B cell (primary cell): ENCODE data around the gene GOLPH3. TPM values are rescaled to one million over a fixed set of nuclear protein-coding genes. Genes with fewer than 3 reads are reported as not detected.

ENCODE experiments used
- ATAC-seq: fragments of 200-7000 bp; cut with Tn5 transposase; one replicate; pipeline ENCODE4 v1.10.0; 2021; ENCODE audit warnings: low read depth, mild to moderate bottlenecking, moderate number of reproducible peaks, moderate library complexity
- CTCF ChIA-PET: fragments of 350-600 bp; sonication (Branson Sonifier 250); formaldehyde crosslinking; loops from one replicate; lab custom pipeline; 2021; ENCODE audit warnings: antibody characterized with exemption, inconsistent platforms; lab: Charles Lee
- POLR2A ChIA-PET: fragments of 350-600 bp; sonication (Branson Sonifier 250); formaldehyde crosslinking; loops from one replicate; lab custom pipeline; 2021; ENCODE audit warnings: antibody characterized with exemption; lab: Charles Lee
- DNase-seq: peaks from one replicate; pipeline ENCODE4 v3.0.0; 2013
- H2AFZ ChIP-seq: 2 replicates; pipeline ENCODE4 v1.6.1; 2012; ENCODE audit warnings: mild to moderate bottlenecking, low read depth, low read length; ENCODE audit not compliant: insufficient read depth, poor library complexity, severe bottlenecking
- H3K27ac ChIP-seq, 2 donors: 1 replicate in 1 of 2; 2 replicates in 1 of 2; pipeline ENCODE4 v1.5.1; 2012 to 2013; ENCODE audit warnings: low read length in 2 of 2, mild to moderate bottlenecking in 2 of 2, moderate library complexity in 1 of 2
- H3K27me3 ChIP-seq, 4 experiments: fragments of 200-600 bp in 1 of 4; sonication (generic) in 1 of 4; replicated peaks in 1 of 4; 1 replicate in 2 of 4; 2 replicates in 2 of 4; pipeline versions ENCODE4 v1.6.1 to v1.7.0; 2013 to 2016; ENCODE audit warnings: low read length in 3 of 4, mild to moderate bottlenecking in 2 of 4, mixed read lengths in 1 of 4, moderate library complexity in 1 of 4; ENCODE audit not compliant: insufficient read depth in 4 of 4, control insufficient read depth in 3 of 4; ENCODE audit errors: control extremely low read depth in 1 of 4
- H3K36me3 ChIP-seq, 2 experiments: replicated peaks in 1 of 2; 1 replicate in 1 of 2; 2 replicates in 1 of 2; pipeline versions ENCODE4 v1.6.1 to v1.7.1; 2013; ENCODE audit warnings: low read length in 1 of 2; ENCODE audit not compliant: insufficient read depth in 2 of 2, control insufficient read depth in 1 of 2; ENCODE audit errors: control extremely low read depth in 1 of 2, extremely low read depth in 1 of 2
- H3K4me1 ChIP-seq, 2 donors: fragments of 200-600 bp in 1 of 2; sonication (generic) in 1 of 2; 1 replicate in 1 of 2; 2 replicates in 1 of 2; pipeline versions ENCODE4 v1.5.1 to v1.6.1; 2013 to 2017; ENCODE audit warnings: low read length in 2 of 2; ENCODE audit not compliant: control insufficient read depth in 2 of 2, insufficient read depth in 2 of 2
- H3K4me2 ChIP-seq: replicated peaks from 2 replicates; pipeline ENCODE3; 2012; ENCODE audit warnings: mild to moderate bottlenecking, low read depth, low read length; ENCODE audit not compliant: poor library complexity, severe bottlenecking
- H3K4me3 ChIP-seq, 5 experiments: fragments of 200-600 bp in 1 of 5; sonication (generic) in 1 of 5; 1 replicate in 3 of 5; 2 replicates in 2 of 5; pipeline versions ENCODE4 v1.5.1 to v1.7.0; 2011 to 2016; ENCODE audit warnings: low read length in 4 of 5, mild to moderate bottlenecking in 4 of 5, low read depth in 2 of 5, control low read depth in 1 of 5, moderate library complexity in 1 of 5; ENCODE audit not compliant: insufficient read depth in 1 of 5; ENCODE audit errors: control extremely low read depth in 1 of 5, extremely low read depth in 1 of 5
- H3K79me2 ChIP-seq: fragments of 200-600 bp; sonication (generic); one replicate; pipeline ENCODE4 v1.6.0; 2016; ENCODE audit warnings: low read length; ENCODE audit not compliant: control insufficient read depth, insufficient read depth
- H3K9ac ChIP-seq: fragments of 200-600 bp; sonication (generic); 2 replicates; pipeline ENCODE4 v1.6.1; 2017; ENCODE audit warnings: mild to moderate bottlenecking, low read length, moderate library complexity
- H3K9me3 ChIP-seq, 3 donors: one replicate each; pipeline versions ENCODE4 v1.6.1 to v1.7.1; 2013; ENCODE audit warnings: low read length in 2 of 3; ENCODE audit not compliant: control insufficient read depth in 2 of 3, insufficient read depth in 1 of 3; ENCODE audit errors: control extremely low read depth in 1 of 3
- H4K20me1 ChIP-seq: 2 replicates; pipeline ENCODE4 v1.6.0; 2012; ENCODE audit warnings: mild to moderate bottlenecking, low read length; ENCODE audit not compliant: insufficient read depth, control insufficient read depth, poor library complexity, severe bottlenecking
- H3K27ac Mint-ChIP-seq: one replicate; pipeline ENCODE4 v1.8.0; 2021; ENCODE audit warnings: mixed read lengths
- H3K27me3 Mint-ChIP-seq: one replicate; pipeline ENCODE4 v1.8.0; 2021; ENCODE audit warnings: mixed read lengths
- H3K4me1 Mint-ChIP-seq: one replicate; pipeline ENCODE4 v1.8.0; 2021; ENCODE audit warnings: mixed read lengths
- H3K4me3 Mint-ChIP-seq: one replicate; pipeline ENCODE4 v1.8.0; 2021; ENCODE audit warnings: mixed read lengths
- H3K9me3 Mint-ChIP-seq: one replicate; pipeline ENCODE4 v1.8.0; 2022; ENCODE audit warnings: mixed read lengths; ENCODE audit not compliant: insufficient read depth
- EZH2 ChIP-seq: IDR thresholded peaks from 2 replicates; pipeline ENCODE4 v1.6.1; 2012; ENCODE audit warnings: borderline replicate concordance, low read depth, mild to moderate bottlenecking, moderate library complexity, low read length; ENCODE audit not compliant: insufficient read depth, poor library complexity, severe bottlenecking
- WGBS: methylation state at CpG from one replicate; pipeline ENCODE4 v1.1.5; 2013; ENCODE audit warnings: missing lambda C conversion rate; ENCODE audit not compliant: insufficient coverage; 5-methylcytosine and 5-hydroxymethylcytosine counted together
- intact Hi-C: fragments of 100-400 bp; cut with micrococcal nuclease; formaldehyde crosslinking; loops from one replicate; pipeline ENCODE4 v1.10.0; 2022
- polyA plus RNA-seq: library from polyadenylated mRNA; depleted of rRNA; stranded (reverse); fragments of >200 nt; gene quantifications from 2 replicates; pipeline ENCODE4 v1.2.3, GENCODE V29; 2012
- total RNA-seq, 2 donors: library from RNA; stranded (reverse); fragments of 120-200 nt in 1 of 2; gene quantifications; 1 replicate in 1 of 2; 2 replicates in 1 of 2; pipeline versions ENCODE4 v1.2.3 to v1.2.4, GENCODE V29; 2013 to 2022
- TF ChIP-seq, protein P1 (sequence below): fragments of 200-600 bp; IDR thresholded peaks from one replicate; pipeline ENCODE4 v1.8.0; 2022; ENCODE audit warnings: antibody characterized with exemption, mild to moderate bottlenecking

The GOLPH3 gene
- total and polyA plus RNA-seq, 2 donors (not counting 1 experiment from before 2014, with no cell fraction given), result 16.2 to 62.6 TPM

DNA sequence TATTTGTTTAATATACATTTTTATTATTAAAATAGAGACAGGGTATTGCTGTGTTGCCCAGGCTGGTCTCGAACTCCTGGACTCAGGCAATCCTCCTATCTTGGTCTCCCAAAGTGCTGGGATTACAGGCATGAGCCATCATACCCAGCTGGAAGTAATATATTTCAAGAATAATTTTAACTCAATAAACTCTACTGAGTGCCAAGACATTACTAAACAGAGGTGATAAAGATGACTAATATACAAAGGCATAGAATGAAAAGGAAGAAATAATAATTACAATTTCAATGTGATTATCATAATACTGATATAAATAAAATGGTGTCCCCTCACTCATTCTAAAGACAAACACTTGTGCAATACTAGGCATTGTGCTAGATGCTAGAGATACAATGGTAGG lies 13.9 kb downstream of the GOLPH3 start:
- H3K4me1 Mint-ChIP-seq, result peaks cover 32% of the 10 kb centered on the region
- CTCF ChIA-PET, result no interaction called here
- intact Hi-C loops, result no loop called here
- no peak overlapping the region for H3K27ac Mint-ChIP-seq
- H3K36me3 ChIP-seq, result peaks cover 4% of the 10 kb centered on the region in 2 experiments
- H3K4me3 Mint-ChIP-seq, result no peak overlapping the region
- POLR2A ChIA-PET, result no interaction called here
- no peak overlapping the region for H3K4me3 ChIP-seq
- no peak for ATAC-seq
- peaks cover 93% of the 10 kb centered on the region for H3K79me2 ChIP-seq
- H4K20me1 ChIP-seq, result peaks cover 60% of the 10 kb centered on the region
- H3K27ac ChIP-seq, result no peak overlapping the region
- no peaks in the 10 kb centered on the region for H3K9me3 Mint-ChIP-seq
- no CpG with 5 or more reads among the region's 1 CpG for WGBS
- no peak overlapping the region for H2AFZ ChIP-seq
- H3K27me3 ChIP-seq, result no peaks in the 10 kb centered on the region
- TF ChIP-seq, protein P1, sequence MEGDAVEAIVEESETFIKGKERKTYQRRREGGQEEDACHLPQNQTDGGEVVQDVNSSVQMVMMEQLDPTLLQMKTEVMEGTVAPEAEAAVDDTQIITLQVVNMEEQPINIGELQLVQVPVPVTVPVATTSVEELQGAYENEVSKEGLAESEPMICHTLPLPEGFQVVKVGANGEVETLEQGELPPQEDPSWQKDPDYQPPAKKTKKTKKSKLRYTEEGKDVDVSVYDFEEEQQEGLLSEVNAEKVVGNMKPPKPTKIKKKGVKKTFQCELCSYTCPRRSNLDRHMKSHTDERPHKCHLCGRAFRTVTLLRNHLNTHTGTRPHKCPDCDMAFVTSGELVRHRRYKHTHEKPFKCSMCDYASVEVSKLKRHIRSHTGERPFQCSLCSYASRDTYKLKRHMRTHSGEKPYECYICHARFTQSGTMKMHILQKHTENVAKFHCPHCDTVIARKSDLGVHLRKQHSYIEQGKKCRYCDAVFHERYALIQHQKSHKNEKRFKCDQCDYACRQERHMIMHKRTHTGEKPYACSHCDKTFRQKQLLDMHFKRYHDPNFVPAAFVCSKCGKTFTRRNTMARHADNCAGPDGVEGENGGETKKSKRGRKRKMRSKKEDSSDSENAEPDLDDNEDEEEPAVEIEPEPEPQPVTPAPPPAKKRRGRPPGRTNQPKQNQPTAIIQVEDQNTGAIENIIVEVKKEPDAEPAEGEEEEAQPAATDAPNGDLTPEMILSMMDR, result no peak
- TF ChIP-seq EZH2, result no peak
- no peak overlapping the region for H3K9ac ChIP-seq
- no peak for DNase-seq
- H3K9me3 ChIP-seq, result no peaks in the 10 kb centered on the region
- H3K4me1 ChIP-seq, result peaks cover 15 to 16% of the 10 kb centered on the region in 2 donors
- no peak overlapping the region for H3K4me2 ChIP-seq
- H3K27me3 Mint-ChIP-seq, result no peaks in the 10 kb centered on the region

DNA sequence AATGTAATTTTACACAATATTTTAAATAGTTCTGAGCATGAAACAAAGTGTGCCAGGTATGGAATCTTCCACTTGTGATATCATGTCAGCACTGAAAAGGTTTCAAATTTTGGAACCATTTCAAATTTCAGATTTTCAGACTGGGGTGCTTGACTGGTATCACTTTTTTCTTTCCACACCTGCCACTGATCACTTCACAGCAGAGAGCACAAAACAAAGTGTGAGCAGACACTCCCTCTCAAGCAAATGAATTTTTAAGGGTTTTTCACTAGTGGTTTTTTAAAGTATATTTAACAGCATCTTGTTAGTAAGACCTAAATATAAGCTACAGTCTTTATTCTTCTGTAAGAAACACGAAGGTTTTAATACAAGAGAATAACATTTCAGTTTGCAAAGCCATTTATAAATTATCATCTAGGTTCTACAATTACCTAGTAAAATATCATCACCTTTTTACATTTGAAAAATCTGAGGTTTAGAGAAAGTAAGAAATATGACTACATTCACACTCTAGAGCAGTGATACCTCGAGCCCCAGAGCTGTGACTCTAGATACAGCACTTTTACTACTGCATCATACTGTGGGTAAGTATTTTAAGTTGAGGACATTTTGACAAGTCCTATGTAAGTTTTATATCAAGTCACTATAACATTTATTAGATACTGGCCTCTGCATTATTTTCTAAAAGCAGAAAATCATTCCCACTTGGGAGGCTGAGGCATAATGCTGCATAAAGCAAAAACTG lies 14.6 kb downstream of the GOLPH3 start:
- Histone ChIP-seq H4K20me1 (peaks cover 67% of the 10 kb centered on the region), H3K27me3 (no peaks in the 10 kb centered on the region), H3K9me3 (no peaks in the 10 kb centered on the region), H3K79me2 (peaks cover 93% of the 10 kb centered on the region), H3K27ac (no peak overlapping the region), H3K4me2 (peak overlapping the region; percentile 6), H3K4me3 (no peak overlapping the region), H3K36me3 (peaks cover 4% of the 10 kb centered on the region in 2 experiments), H3K4me1 (peaks cover 14 to 16% of the 10 kb centered on the region in 2 donors), H3K9ac (no peak overlapping the region), H2AFZ (no peak overlapping the region)
- Mint-ChIP-seq H3K4me3 (no peak overlapping the region), H3K27me3 (no peaks in the 10 kb centered on the region), H3K27ac (no peak overlapping the region), H3K4me1 (peaks cover 30% of the 10 kb centered on the region), H3K9me3 (no peaks in the 10 kb centered on the region)
- WGBS, result no CpG with 5 or more reads among the region's 2 CpGs
- ATAC-seq, result no peak
- intact Hi-C loops, result no loop called here
- CTCF ChIA-PET, result no interaction called here
- POLR2A ChIA-PET, result no interaction called here
- no peak for DNase-seq
- TF ChIP-seq, protein P1, result no peak
- TF ChIP-seq EZH2, result no peak
